Fibroblast of lung (primary cell): ENCODE measurements around the gene DNAJC11. TPM values are rescaled to one million over a fixed set of nuclear protein-coding genes. Genes with fewer than 3 reads are reported as not detected.

Source experiments
- DNase-seq, 2 donors: peaks; one replicate each; pipeline versions ENCODE4 v3.0.0 to v3.0.0-alpha.2; 2010; ENCODE audit warnings: low read depth in 2 of 2
- H2AFZ ChIP-seq: 2 replicates; pipeline ENCODE4 v1.5.1; 2012; ENCODE audit warnings: low read length, control low read depth, inconsistent platforms
- H3K27ac ChIP-seq: 2 replicates; pipeline ENCODE4 v1.5.1; 2011; ENCODE audit warnings: low read length, control low read depth; ENCODE audit not compliant: insufficient read depth
- H3K27me3 ChIP-seq: 2 replicates; pipeline ENCODE4 v1.5.1; 2011; ENCODE audit warnings: mild to moderate bottlenecking, low read length; ENCODE audit not compliant: control insufficient read depth, insufficient read depth
- H3K36me3 ChIP-seq: 2 replicates; pipeline ENCODE4 v1.5.1; 2011; ENCODE audit warnings: low read length; ENCODE audit not compliant: control insufficient read depth, insufficient read depth
- H3K4me1 ChIP-seq: 2 replicates; pipeline ENCODE4 v1.5.1; 2011; ENCODE audit warnings: low read length; ENCODE audit not compliant: control insufficient read depth, insufficient read depth; ENCODE audit errors: extremely low read depth
- H3K4me2 ChIP-seq: 2 replicates; pipeline ENCODE4 v1.5.1; 2011; ENCODE audit warnings: low read length, control low read depth; ENCODE audit not compliant: insufficient read depth; ENCODE audit errors: extremely low read depth
- H3K4me3 ChIP-seq, 4 experiments: fragments of 200-600 bp in 1 of 4; sonication (generic) in 1 of 4; replicated peaks in 1 of 4; 2 replicates each; pipeline ENCODE4 v1.5.1; 2011 to 2016; ENCODE audit warnings: low read length in 4 of 4, low read depth in 3 of 4, mild to moderate bottlenecking in 3 of 4, control low read depth in 2 of 4, inconsistent platforms in 1 of 4, mixed read lengths in 1 of 4; ENCODE audit not compliant: insufficient read depth in 1 of 4; ENCODE audit errors: control extremely low read depth in 1 of 4
- H3K79me2 ChIP-seq: 2 replicates; pipeline ENCODE4 v1.5.1; 2012; ENCODE audit warnings: mild to moderate bottlenecking, low read length, inconsistent platforms; ENCODE audit not compliant: control insufficient read depth, insufficient read depth
- H3K9ac ChIP-seq: 2 replicates; pipeline ENCODE4 v1.5.1; 2011; ENCODE audit warnings: mild to moderate bottlenecking, low read length, control low read depth; ENCODE audit not compliant: insufficient read depth
- H3K9me3 ChIP-seq: 2 replicates; pipeline ENCODE4 v1.5.1; 2012; ENCODE audit warnings: low read depth, low read length; ENCODE audit not compliant: control insufficient read depth, insufficient read depth
- H4K20me1 ChIP-seq: 2 replicates; pipeline ENCODE4 v1.5.1; 2011; ENCODE audit warnings: low read length; ENCODE audit not compliant: control insufficient read depth, insufficient read depth; ENCODE audit errors: extremely low read depth
- EZH2 ChIP-seq: IDR thresholded peaks from 2 replicates; pipeline ENCODE4 v1.5.1; 2012; ENCODE audit warnings: low read length, control low read depth, mild to moderate bottlenecking; ENCODE audit errors: missing control alignments
- polyA plus RNA-seq, 2 donors: library from polyadenylated mRNA; depleted of rRNA in 1 of 2; stranded (reverse) in 1 of 2; unstranded in 1 of 2; fragments of >200 nt; gene quantifications; 2 replicates each; pipeline ENCODE4 v1.2.1, GENCODE V29; 2011 to 2012; ENCODE audit warnings: missing spikeins in 1 of 2
- total RNA-seq: library from RNA; depleted of rRNA; stranded (reverse); fragments of >200 nt; gene quantifications from 2 replicates; pipeline ENCODE4 v1.2.1, GENCODE V29; 2014
- TF ChIP-seq, protein P1 (sequence below), 2 donors: IDR thresholded peaks in 1 of 2; conservative IDR thresholded peaks in 1 of 2; 1 replicate in 1 of 2; 2 replicates in 1 of 2; pipeline ENCODE4 v1.5.1; 2011 to 2012; ENCODE audit warnings: low read length in 2 of 2, control low read depth in 1 of 2, inconsistent platforms in 1 of 2, low read depth in 1 of 2, mild to moderate bottlenecking in 1 of 2

DNAJC11 gene
- total and polyA plus RNA-seq, 2 donors (not counting 1 experiment from before 2014, with no cell fraction given) = 31.8 to 35.2 TPM

- H3K4me3 ChIP-seq = no peak overlapping the region
- peaks cover 29% of the 10 kb centered on the region for H3K79me2 ChIP-seq
- no peak for TF ChIP-seq EZH2
- TF ChIP-seq, protein P1, sequence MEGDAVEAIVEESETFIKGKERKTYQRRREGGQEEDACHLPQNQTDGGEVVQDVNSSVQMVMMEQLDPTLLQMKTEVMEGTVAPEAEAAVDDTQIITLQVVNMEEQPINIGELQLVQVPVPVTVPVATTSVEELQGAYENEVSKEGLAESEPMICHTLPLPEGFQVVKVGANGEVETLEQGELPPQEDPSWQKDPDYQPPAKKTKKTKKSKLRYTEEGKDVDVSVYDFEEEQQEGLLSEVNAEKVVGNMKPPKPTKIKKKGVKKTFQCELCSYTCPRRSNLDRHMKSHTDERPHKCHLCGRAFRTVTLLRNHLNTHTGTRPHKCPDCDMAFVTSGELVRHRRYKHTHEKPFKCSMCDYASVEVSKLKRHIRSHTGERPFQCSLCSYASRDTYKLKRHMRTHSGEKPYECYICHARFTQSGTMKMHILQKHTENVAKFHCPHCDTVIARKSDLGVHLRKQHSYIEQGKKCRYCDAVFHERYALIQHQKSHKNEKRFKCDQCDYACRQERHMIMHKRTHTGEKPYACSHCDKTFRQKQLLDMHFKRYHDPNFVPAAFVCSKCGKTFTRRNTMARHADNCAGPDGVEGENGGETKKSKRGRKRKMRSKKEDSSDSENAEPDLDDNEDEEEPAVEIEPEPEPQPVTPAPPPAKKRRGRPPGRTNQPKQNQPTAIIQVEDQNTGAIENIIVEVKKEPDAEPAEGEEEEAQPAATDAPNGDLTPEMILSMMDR (conservative IDR thresholded peaks at IDR 0.05 in 1 of 2, IDR thresholded peaks at IDR 0.05 in 1 of 2; ENCODE audit: low read depth in 1 of 2, low read length in 2 of 2) = no peak
- H3K36me3 ChIP-seq = peaks cover 26% of the 10 kb centered on the region
- no peak overlapping the region for H3K27ac ChIP-seq
- H3K9me3 ChIP-seq = no peaks in the 10 kb centered on the region
- no peaks in the 10 kb centered on the region for H3K4me1 ChIP-seq
- no peak for DNase-seq
- H4K20me1 ChIP-seq = no peaks in the 10 kb centered on the region
- H3K9ac ChIP-seq = no peak overlapping the region
- H3K27me3 ChIP-seq = no peaks in the 10 kb centered on the region
- H3K4me2 ChIP-seq = no peak overlapping the region
- no peak overlapping the region for H2AFZ ChIP-seq
These were observed 72.6 kb downstream of the DNAJC11 start for GRCh38 chr1:6628971-6629479.

DNA sequence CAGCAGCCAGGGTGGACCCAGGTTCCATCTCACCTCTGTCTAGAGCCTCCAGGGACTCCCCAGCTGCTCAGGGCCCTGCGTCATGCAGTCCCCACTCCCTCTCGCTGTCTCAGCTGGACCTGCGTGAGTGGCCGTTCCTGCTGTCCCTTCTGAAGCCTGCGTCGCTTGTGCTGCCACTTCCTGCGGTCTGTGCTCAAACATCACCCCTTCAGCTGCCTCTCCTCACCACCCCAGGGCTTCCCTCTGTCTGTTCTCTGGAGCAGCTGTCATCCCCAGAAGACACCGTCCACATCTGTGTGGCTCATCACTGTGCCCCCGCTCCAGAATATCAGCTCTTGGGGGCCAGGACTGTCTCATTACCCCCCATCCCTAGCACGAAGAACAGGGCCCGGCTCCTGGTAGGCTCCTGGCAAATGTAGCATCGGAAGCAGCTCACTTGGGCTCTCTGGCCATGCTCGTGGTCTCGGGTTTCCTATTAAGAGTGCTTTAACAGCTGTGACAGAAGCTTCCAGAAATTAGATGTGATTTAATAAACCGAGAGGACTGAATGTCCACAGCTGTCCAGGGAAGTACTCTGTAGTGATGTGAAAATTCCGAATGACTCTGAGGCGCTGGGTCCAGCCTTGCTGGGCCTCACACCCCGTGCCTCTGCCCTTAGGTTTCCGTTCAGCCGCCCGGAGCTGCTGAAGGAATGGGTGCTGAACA, 73.6 kb downstream of the DNAJC11 start:
- peaks cover 29% of the 10 kb centered on the region for H3K79me2 ChIP-seq
- no peaks in the 10 kb centered on the region for H3K4me1 ChIP-seq
- TF ChIP-seq, protein P1 (conservative IDR thresholded peaks at IDR 0.05 in 1 of 2, IDR thresholded peaks at IDR 0.05 in 1 of 2; ENCODE audit: low read depth in 1 of 2, low read length in 2 of 2) = no peak
- no peak for TF ChIP-seq EZH2
- H3K9me3 ChIP-seq = no peaks in the 10 kb centered on the region
- peaks cover 26% of the 10 kb centered on the region for H3K36me3 ChIP-seq
- no peaks in the 10 kb centered on the region for H3K27me3 ChIP-seq
- H3K27ac ChIP-seq = no peak overlapping the region
- no peak overlapping the region for H3K4me2 ChIP-seq
- no peaks in the 10 kb centered on the region for H4K20me1 ChIP-seq
- no peak overlapping the region for H2AFZ ChIP-seq
- DNase-seq = no peak
- no peak overlapping the region for H3K4me3 ChIP-seq
- H3K9ac ChIP-seq = no peak overlapping the region

GRCh38 chr1:6627031-6627430, 74.6 kb downstream of the DNAJC11 start:
- no peak for DNase-seq
- Histone ChIP-seq H3K4me3 (no peak overlapping the region), H3K79me2 (peaks cover 29% of the 10 kb centered on the region), H2AFZ (no peak overlapping the region), H3K4me1 (no peaks in the 10 kb centered on the region), H3K36me3 (peaks cover 23% of the 10 kb centered on the region), H3K27me3 (no peaks in the 10 kb centered on the region), H3K9me3 (no peaks in the 10 kb centered on the region), H3K9ac (no peak overlapping the region), H3K4me2 (no peak overlapping the region), H3K27ac (no peak overlapping the region), H4K20me1 (no peaks in the 10 kb centered on the region)
- TF ChIP-seq, protein P1 (conservative IDR thresholded peaks at IDR 0.05 in 1 of 2, IDR thresholded peaks at IDR 0.05 in 1 of 2; ENCODE audit: low read depth in 1 of 2, low read length in 2 of 2) = no peak
- no peak for TF ChIP-seq EZH2
